ENCODE data around the gene CABLES1.

CABLES1 gene

GRCh38 chr18:23101861-23102432 lies 33.3 kb upstream of the CABLES1 start:
- Histone ChIP-seq H3K27me3 (ENCODE audit: control insufficient read depth in 3 of 3, insufficient read depth in 3 of 3, low read depth in 1 of 3, low read length in 3 of 3) (peaks cover 0 to 3% (median 0%) of the 10 kb centered on the region in 3 experiments), H3K9me3 (replicated peaks in 1 of 2; ENCODE audit: control insufficient read depth in 2 of 2, insufficient read depth in 1 of 2, low read depth in 1 of 2, low read length in 2 of 2) (no peaks in the 10 kb centered on the region), H3K27ac (replicated peaks; ENCODE audit: low read length) (no peak overlapping the region), H4K8ac (ENCODE audit: low read depth, low read length) (no peak overlapping the region), H2BK15ac (ENCODE audit: low read length) (no peak overlapping the region), H2AFZ (ENCODE audit: low read length) (no peak overlapping the region), H2BK12ac (ENCODE audit: low read length) (no peak overlapping the region), H3K79me1 (ENCODE audit: low read depth, low read length) (peaks cover 1% of the 10 kb centered on the region), H3K4ac (ENCODE audit: low read length) (no peak overlapping the region), H3K4me2 (ENCODE audit: insufficient read depth, low read length, poor library complexity, severe bottlenecking) (no peak overlapping the region), H2BK5ac (ENCODE audit: low read length) (no peak overlapping the region), H3K14ac (ENCODE audit: low read length) (no peak overlapping the region), H3K36me3 (replicated peaks in 1 of 2; ENCODE audit: control insufficient read depth in 2 of 2, insufficient read depth in 2 of 2, low read length in 2 of 2) (no peaks in the 10 kb centered on the region), H3K9ac (ENCODE audit: low read depth, low read length, poor library complexity) (no peak overlapping the region), H2BK120ac (ENCODE audit: low read depth, low read length) (no peak overlapping the region), H4K91ac (ENCODE audit: low read depth, low read length, poor library complexity) (no peak overlapping the region), H3K4me1 (ENCODE audit: control insufficient read depth in 2 of 2, insufficient read depth in 1 of 2, low read depth in 1 of 2, low read length in 2 of 2) (no peaks in the 10 kb centered on the region), H3K23ac (ENCODE audit: low read depth, low read length, poor library complexity) (no peak overlapping the region), H3K18ac (ENCODE audit: low read length) (no peak overlapping the region), H2AK5ac (ENCODE audit: low read depth, low read length) (no peak overlapping the region), H3K4me3 (ENCODE audit: low read length in 2 of 2) (no peak overlapping the region)
- no peak for DNase-seq (ENCODE audit: low spot score)
- no CpG with 5 or more reads among the region's 12 CpGs for WGBS, 2 donors (ENCODE audit: extremely low coverage in 2 of 2, insufficient read length in 2 of 2, insufficient replicate concordance in 1 of 2)

GRCh38 chr18:23102493-23103261 lies 32.6 kb upstream of the CABLES1 start:
- no peak for DNase-seq (ENCODE audit: low spot score)
- Histone ChIP-seq H2AFZ (ENCODE audit: low read length) (no peak overlapping the region), H3K14ac (ENCODE audit: low read length) (no peak overlapping the region), H3K27me3 (ENCODE audit: control insufficient read depth in 3 of 3, insufficient read depth in 3 of 3, low read depth in 1 of 3, low read length in 3 of 3) (peaks cover 0 to 3% (median 0%) of the 10 kb centered on the region in 3 experiments), H3K4me2 (ENCODE audit: insufficient read depth, low read length, poor library complexity, severe bottlenecking) (no peak overlapping the region), H2AK5ac (ENCODE audit: low read depth, low read length) (no peak overlapping the region), H3K18ac (ENCODE audit: low read length) (no peak overlapping the region), H2BK15ac (ENCODE audit: low read length) (no peak overlapping the region), H4K91ac (ENCODE audit: low read depth, low read length, poor library complexity) (no peak overlapping the region), H3K23ac (ENCODE audit: low read depth, low read length, poor library complexity) (no peak overlapping the region), H3K4me3 (ENCODE audit: low read length in 2 of 2) (no peak overlapping the region), H3K27ac (replicated peaks; ENCODE audit: low read length) (no peak overlapping the region), H3K9ac (ENCODE audit: low read depth, low read length, poor library complexity) (no peak overlapping the region), H3K9me3 (replicated peaks in 1 of 2; ENCODE audit: control insufficient read depth in 2 of 2, insufficient read depth in 1 of 2, low read depth in 1 of 2, low read length in 2 of 2) (no peaks in the 10 kb centered on the region), H4K8ac (ENCODE audit: low read depth, low read length) (no peak overlapping the region), H3K79me1 (ENCODE audit: low read depth, low read length) (peaks cover 1% of the 10 kb centered on the region), H2BK120ac (ENCODE audit: low read depth, low read length) (no peak overlapping the region), H3K36me3 (replicated peaks in 1 of 2; ENCODE audit: control insufficient read depth in 2 of 2, insufficient read depth in 2 of 2, low read length in 2 of 2) (no peaks in the 10 kb centered on the region), H3K4ac (ENCODE audit: low read length) (no peak overlapping the region), H3K4me1 (ENCODE audit: control insufficient read depth in 2 of 2, insufficient read depth in 1 of 2, low read depth in 1 of 2, low read length in 2 of 2) (peaks cover 0 to under 1% of the 10 kb centered on the region in 2 donors), H2BK5ac (ENCODE audit: low read length) (no peak overlapping the region), H2BK12ac (ENCODE audit: low read length) (no peak overlapping the region)
- no CpG with 5 or more reads among the region's 11 CpGs for WGBS, 2 donors (ENCODE audit: extremely low coverage in 2 of 2, insufficient read length in 2 of 2, insufficient replicate concordance in 1 of 2)

DNA sequence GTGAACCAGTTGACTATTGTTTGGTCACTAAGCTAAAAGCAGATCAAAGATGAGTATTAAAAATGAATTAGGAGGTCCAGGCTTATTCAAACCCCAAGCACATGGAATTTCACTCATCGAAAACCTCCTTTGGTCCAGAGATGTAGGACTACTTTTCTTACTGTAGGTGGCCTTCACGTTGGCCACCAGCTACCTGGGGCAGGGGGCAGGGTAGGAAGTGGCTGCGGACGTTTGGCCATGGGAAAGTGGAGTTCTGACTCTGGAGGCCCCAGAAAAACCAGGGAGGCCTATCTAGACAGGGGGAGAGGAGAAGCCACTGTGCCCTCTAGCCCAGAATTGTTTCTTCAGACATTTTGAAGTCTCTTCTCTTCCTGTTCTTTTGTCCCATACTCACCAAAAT lies 31.8 kb upstream of the CABLES1 start:
- no peak overlapping the region for H2AK5ac ChIP-seq (ENCODE audit: low read depth, low read length)
- no peak overlapping the region for H3K27ac ChIP-seq (replicated peaks; ENCODE audit: low read length)
- H2BK12ac ChIP-seq (ENCODE audit: low read length): no peak overlapping the region
- peaks cover 0 to 3% (median 0%) of the 10 kb centered on the region in 3 experiments for H3K27me3 ChIP-seq (ENCODE audit: control insufficient read depth in 3 of 3, insufficient read depth in 3 of 3, low read depth in 1 of 3, low read length in 3 of 3)
- no peak overlapping the region for H3K4ac ChIP-seq (ENCODE audit: low read length)
- no peak overlapping the region for H3K18ac ChIP-seq (ENCODE audit: low read length)
- no peak overlapping the region for H3K4me2 ChIP-seq (ENCODE audit: insufficient read depth, low read length, poor library complexity, severe bottlenecking)
- no peaks in the 10 kb centered on the region for H3K9me3 ChIP-seq (replicated peaks in 1 of 2; ENCODE audit: control insufficient read depth in 2 of 2, insufficient read depth in 1 of 2, low read depth in 1 of 2, low read length in 2 of 2)
- H3K23ac ChIP-seq (ENCODE audit: low read depth, low read length, poor library complexity): no peak overlapping the region
- no CpG with 5 or more reads among the region's 4 CpGs for WGBS, 2 donors (ENCODE audit: extremely low coverage in 2 of 2, insufficient read length in 2 of 2, insufficient replicate concordance in 1 of 2)
- H4K91ac ChIP-seq (ENCODE audit: low read depth, low read length, poor library complexity): no peak overlapping the region
- H3K4me3 ChIP-seq (ENCODE audit: low read length in 2 of 2): no peak overlapping the region
- no peak overlapping the region for H3K9ac ChIP-seq (ENCODE audit: low read depth, low read length, poor library complexity)
- H2AFZ ChIP-seq (ENCODE audit: low read length): no peak overlapping the region
- no peak overlapping the region for H2BK5ac ChIP-seq (ENCODE audit: low read length)
- H3K4me1 ChIP-seq (ENCODE audit: control insufficient read depth in 2 of 2, insufficient read depth in 1 of 2, low read depth in 1 of 2, low read length in 2 of 2): peaks cover 3% of the 10 kb centered on the region in 2 donors
- H3K14ac ChIP-seq (ENCODE audit: low read length): no peak overlapping the region
- H2BK120ac ChIP-seq (ENCODE audit: low read depth, low read length): no peak overlapping the region
- no peak overlapping the region for H4K8ac ChIP-seq (ENCODE audit: low read depth, low read length)
- peaks cover 1% of the 10 kb centered on the region for H3K79me1 ChIP-seq (ENCODE audit: low read depth, low read length)
- no peak overlapping the region for H2BK15ac ChIP-seq (ENCODE audit: low read length)
- no peaks in the 10 kb centered on the region for H3K36me3 ChIP-seq (replicated peaks in 1 of 2; ENCODE audit: control insufficient read depth in 2 of 2, insufficient read depth in 2 of 2, low read length in 2 of 2)
- no peak for DNase-seq (ENCODE audit: low spot score)

DNA sequence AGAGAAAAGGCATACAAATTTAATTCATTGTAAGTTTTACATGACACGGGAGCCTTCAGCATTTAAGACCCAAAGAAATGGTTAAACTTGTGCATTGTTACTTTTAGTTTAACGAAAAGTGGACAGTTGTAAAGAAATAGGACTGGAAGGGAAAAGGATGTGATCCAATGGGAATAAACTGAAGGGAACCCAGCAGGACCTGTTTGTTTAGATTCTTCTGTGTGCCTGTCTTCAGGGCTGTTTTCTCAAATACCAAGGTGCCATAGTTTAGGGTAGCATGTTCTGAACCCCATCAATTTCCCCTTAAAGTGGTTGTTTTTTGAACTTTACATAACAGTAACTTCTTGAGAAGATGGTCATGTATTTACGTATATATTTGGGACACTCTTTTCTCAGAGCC lies 30.3 kb upstream of the CABLES1 start:
- Histone ChIP-seq H3K79me1 (ENCODE audit: low read depth, low read length) (no peaks in the 10 kb centered on the region), H3K18ac (ENCODE audit: low read length) (no peak overlapping the region), H3K23ac (ENCODE audit: low read depth, low read length, poor library complexity) (no peak overlapping the region), H3K4me2 (ENCODE audit: insufficient read depth, low read length, poor library complexity, severe bottlenecking) (no peak overlapping the region), H3K14ac (ENCODE audit: low read length) (no peak overlapping the region), H3K27me3 (ENCODE audit: control insufficient read depth in 3 of 3, insufficient read depth in 3 of 3, low read depth in 1 of 3, low read length in 3 of 3) (peaks cover 0 to 3% (median 0%) of the 10 kb centered on the region in 3 experiments), H2AFZ (ENCODE audit: low read length) (no peak overlapping the region), H4K91ac (ENCODE audit: low read depth, low read length, poor library complexity) (no peak overlapping the region), H3K9ac (ENCODE audit: low read depth, low read length, poor library complexity) (no peak overlapping the region), H2BK5ac (ENCODE audit: low read length) (no peak overlapping the region), H3K4ac (ENCODE audit: low read length) (no peak overlapping the region), H3K9me3 (replicated peaks in 1 of 2; ENCODE audit: control insufficient read depth in 2 of 2, insufficient read depth in 1 of 2, low read depth in 1 of 2, low read length in 2 of 2) (no peaks in the 10 kb centered on the region), H3K4me1 (ENCODE audit: control insufficient read depth in 2 of 2, insufficient read depth in 1 of 2, low read depth in 1 of 2, low read length in 2 of 2) (peaks cover 3% of the 10 kb centered on the region in 2 donors), H3K36me3 (replicated peaks in 1 of 2; ENCODE audit: control insufficient read depth in 2 of 2, insufficient read depth in 2 of 2, low read length in 2 of 2) (no peaks in the 10 kb centered on the region), H2BK12ac (ENCODE audit: low read length) (no peak overlapping the region), H3K27ac (replicated peaks; ENCODE audit: low read length) (no peak overlapping the region), H3K4me3 (ENCODE audit: low read length in 2 of 2) (no peak overlapping the region), H2BK120ac (ENCODE audit: low read depth, low read length) (no peak overlapping the region), H4K8ac (ENCODE audit: low read depth, low read length) (no peak overlapping the region), H2AK5ac (ENCODE audit: low read depth, low read length) (no peak overlapping the region), H2BK15ac (ENCODE audit: low read length) (no peak overlapping the region)
- DNase-seq (ENCODE audit: low spot score): no peak
- no CpG with 5 or more reads among the region's 3 CpGs for WGBS, 2 donors (ENCODE audit: extremely low coverage in 2 of 2, insufficient read length in 2 of 2, insufficient replicate concordance in 1 of 2)

Data from neuronal stem cell (in vitro differentiated cells).